Measurements from ENCODE around the gene HP1BP3. TPM values are rescaled to one million over a fixed set of nuclear protein-coding genes. Genes with fewer than 3 reads are reported as not detected.
A peak's percentile ranks its signal among the peaks of the same experiment; 100 is the strongest.
"Not testable (repeated sequence)": the region's sequence is repeated elsewhere in the genome, so short reads cannot be mapped to it uniquely, and the experiment has no call there.

HP1BP3 gene, protein sequence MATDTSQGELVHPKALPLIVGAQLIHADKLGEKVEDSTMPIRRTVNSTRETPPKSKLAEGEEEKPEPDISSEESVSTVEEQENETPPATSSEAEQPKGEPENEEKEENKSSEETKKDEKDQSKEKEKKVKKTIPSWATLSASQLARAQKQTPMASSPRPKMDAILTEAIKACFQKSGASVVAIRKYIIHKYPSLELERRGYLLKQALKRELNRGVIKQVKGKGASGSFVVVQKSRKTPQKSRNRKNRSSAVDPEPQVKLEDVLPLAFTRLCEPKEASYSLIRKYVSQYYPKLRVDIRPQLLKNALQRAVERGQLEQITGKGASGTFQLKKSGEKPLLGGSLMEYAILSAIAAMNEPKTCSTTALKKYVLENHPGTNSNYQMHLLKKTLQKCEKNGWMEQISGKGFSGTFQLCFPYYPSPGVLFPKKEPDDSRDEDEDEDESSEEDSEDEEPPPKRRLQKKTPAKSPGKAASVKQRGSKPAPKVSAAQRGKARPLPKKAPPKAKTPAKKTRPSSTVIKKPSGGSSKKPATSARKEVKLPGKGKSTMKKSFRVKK
- 128 and 151 TPM in 2 replicates for total RNA-seq (2014; rRNA removed; shearing (Covaris generic))
- 128 and 155 TPM in 2 replicates for polyA plus RNA-seq (2015; cell fraction: cytosol; rRNA removed)
- 464 and 580 TPM in 2 replicates for polyA plus RNA-seq (2015; cell fraction: nucleus; rRNA removed)

GRCh38 chr1:20787029-20787839, at the start of gene HP1BP3:
Gene HP1BP3 (minus strand): TSS chr1:20787307. CDS start chr1:20780440, 6,867 bp downstream.
- DNase-seq (ENCODE audit: low read depth), result peak; percentile 70

DNA sequence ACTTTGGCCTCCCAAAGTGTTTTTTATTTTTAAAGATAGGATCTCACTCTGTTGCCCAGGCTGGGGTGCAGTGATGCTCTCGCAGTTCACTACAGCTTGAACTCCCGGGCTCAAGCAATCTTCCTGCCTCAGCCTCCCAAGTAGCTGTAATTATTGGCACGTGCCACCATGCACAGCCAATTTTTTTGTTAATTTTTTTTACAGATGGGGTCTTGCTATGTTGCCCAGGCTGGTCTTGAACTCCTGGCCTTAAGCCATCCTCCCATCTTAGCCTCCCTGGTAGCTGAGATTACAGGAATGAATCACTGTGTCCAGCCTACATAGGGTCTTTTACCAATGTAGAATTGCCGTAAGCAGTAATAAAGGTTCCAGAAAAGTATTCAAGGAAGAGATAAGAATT, 49.1 kb upstream of the HP1BP3 start:
- no peak for DNase-seq (ENCODE audit: low read depth)

DNA sequence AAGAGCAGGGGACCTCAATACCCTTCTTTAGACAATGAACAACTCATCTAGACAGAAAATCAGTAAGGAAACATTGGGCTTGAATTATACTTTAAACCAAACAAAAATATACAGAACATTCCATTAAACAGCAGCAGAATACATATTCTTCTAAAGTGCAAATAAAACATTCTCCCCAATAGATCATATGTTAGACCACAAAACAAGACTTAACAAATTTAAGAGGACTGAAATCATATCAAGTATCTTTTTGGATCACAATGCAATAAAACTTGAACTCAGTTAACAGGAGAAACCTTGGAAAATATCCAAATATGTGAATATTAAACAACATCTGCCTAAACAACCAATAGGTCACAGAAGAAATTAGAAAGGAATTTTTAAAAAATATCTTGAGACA, 47.7 kb upstream of the HP1BP3 start:
- no peak for DNase-seq (ENCODE audit: low read depth)

DNA sequence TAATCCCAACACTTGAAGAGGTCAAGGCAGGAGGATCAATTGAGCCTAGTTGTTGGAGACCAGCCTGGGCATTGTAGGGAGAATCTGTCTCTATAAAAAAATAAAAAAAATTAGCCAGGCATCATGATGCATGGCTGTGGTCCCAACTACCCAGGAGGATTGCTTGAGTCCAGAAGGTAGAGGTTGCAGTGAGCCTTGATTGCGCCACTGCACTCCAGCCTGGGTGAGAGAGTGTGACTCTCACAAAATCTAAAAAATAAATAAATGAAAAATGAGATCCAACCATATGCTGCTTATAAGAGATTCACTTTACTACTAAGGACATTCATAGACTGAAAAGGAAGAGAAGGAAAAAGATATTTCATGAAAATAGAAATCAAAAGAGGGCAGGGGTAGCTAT, 47.1 kb upstream of the HP1BP3 start:
- no peak for DNase-seq (ENCODE audit: low read depth)

DNA sequence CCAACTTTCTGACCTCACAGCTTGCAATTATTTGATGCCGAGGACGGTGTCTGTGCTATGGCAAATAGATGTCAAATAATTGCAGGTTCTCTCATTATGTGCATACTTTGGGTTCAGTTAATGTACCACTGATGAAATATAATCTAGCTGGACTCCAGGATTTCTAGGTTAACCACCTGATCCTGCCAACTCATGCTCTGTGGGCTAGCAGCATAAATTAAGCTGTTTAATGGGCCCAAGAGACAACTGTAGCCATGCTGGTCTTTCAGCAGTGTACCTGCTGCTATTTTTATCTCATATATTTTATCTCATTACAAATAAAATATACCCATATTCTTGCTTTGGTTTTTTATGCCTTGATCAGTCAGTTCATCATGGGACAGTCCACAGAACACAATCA, 43.3 kb upstream of the HP1BP3 start:
- no peak for DNase-seq (ENCODE audit: low read depth)

GRCh38 chr1:20829946-20830345, 42.8 kb upstream of the HP1BP3 start:
- no peak for DNase-seq (ENCODE audit: low read depth)

DNA sequence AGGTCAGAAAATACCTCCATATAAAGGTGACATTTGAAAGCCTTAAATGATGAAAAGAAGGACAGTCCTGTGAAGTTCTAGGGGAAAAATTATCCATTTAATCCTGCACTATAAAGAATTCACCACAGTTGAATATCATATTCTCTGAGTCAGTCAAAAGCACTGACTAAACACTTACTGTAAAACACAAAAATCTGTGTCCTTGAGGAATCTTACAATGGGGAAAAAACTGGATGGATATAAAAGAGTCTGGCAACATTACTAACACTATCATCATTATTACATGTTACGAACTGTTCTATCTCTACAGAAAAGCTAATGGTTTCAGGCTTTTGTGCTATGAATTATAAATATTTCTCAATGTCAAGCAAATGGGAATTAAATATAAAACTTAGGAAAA, 42.4 kb upstream of the HP1BP3 start:
- DNase-seq (ENCODE audit: low read depth), result no peak

DNA sequence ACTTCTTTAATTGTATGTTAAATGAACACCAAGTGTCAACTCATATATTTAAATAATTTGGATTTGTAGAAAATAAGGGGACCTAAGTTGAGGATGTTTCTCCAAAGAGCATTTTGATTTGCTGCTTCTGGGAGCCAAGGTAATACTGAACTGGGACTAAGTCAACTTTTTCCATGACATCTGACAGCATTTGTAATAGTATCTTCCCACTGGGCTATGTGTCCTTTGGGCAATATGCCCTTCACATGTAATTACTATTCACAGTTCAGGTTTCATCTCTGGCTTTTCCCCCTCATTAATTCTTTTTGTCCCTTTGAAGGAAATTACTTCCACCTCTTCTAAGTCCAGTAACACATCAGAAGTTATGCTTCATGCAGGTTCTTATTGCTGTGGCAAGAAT, 36.7 kb upstream of the HP1BP3 start:
- DNase-seq (ENCODE audit: low read depth), result no peak

GRCh38 chr1:20821466-20821865, 34.4 kb upstream of the HP1BP3 start:
- DNase-seq (ENCODE audit: low read depth), result no peak

DNA sequence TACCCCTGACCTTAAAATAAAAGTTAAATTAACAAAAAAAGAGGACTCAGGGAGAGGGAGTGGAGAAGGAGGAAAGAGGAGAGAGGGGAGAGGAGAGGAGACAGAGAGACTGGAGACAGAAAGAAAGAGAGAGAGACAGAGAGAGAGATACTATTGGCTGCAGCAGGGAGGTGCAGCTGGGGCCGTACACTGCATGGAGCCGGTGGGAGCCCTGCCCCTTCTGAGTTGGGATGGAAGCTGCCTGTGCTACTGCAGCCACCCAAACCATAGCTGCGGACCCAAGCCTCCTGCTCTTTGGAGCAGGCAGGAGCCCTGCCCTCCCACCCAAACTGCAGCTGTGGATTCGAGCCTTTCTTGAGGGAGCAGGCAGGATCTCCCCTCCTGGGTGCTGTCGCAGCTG, 32.7 kb upstream of the HP1BP3 start:
- DNase-seq (ENCODE audit: low read depth), result no peak

DNA sequence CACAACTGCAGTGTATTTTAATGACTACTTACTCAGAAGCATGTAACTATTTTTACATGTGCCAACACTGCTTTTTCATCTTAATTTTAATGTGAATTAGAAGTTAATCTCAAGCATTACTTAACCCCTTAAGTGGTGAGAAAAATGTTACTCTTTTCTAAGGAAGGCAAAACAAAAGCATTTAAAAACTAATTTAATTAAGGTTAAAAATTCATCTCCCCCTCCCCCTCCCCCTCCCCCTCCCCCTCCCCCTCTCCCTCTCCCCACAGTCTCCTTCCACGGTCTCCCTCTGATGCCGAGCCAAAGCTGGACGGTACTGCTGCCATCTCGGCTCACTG, 27.4 kb upstream of the HP1BP3 start:
- no peak for DNase-seq (ENCODE audit: low read depth)

DNA sequence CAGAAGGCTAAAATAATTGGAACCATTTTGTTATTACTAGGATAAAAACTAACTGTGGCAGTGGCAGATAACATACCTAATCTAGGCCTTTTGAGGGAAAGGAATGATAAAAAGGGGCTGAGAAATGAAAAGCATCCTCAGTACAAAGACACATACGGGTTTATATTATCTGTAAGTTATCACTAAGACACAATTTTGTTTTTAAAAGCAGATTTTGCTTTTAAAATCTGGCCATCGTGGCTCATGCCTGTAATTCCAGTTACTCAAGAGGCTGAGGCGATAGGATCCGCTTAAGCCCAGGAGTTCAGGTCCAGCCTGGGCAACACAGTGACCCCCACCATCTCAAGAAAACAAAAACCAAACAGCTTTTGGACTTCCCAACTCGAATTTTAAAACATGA, 24.8 kb upstream of the HP1BP3 start:
- no peak for DNase-seq (ENCODE audit: low read depth)

DNA sequence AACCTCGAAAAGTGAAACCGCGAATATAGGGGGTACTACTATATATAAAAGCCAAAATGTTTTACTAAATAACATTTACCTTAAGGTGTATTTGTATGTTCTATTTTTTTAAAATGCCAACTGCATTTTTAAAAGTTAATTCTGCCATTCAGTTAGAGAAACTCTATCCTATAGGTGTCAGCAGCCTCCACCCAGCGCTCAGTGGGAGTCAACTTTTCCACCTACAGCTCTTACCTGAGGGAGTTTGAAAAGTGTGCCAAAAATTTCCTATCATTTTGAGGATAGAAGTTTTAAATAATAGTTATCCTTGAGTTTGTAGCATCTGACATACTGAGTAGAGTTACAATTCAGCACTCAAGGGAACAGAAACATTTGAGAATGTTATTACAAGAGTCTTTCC, 6.1 kb upstream of the HP1BP3 start:
- DNase-seq (ENCODE audit: low read depth), result no peak

DNA sequence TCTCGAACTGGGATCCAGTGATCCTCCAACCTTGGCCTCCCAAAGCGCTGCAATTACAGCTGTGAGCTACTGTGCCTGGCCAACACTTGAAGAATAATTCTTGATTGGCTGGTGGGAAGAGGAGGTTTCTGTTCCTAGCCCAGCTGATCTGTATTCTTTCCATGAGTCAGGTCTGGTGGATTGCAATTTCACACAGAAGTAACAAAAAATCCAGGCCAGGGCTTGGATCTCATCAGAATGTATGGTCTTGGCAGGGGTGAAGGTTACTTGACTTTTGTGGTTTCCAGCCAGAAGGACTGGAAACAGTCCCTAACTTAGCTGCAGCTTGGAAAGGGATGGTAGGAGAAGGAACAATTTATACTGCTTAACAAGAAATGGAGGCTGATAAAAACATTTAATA, 5.1 kb upstream of the HP1BP3 start:
- DNase-seq (ENCODE audit: low read depth), result peak; percentile 19

DNA sequence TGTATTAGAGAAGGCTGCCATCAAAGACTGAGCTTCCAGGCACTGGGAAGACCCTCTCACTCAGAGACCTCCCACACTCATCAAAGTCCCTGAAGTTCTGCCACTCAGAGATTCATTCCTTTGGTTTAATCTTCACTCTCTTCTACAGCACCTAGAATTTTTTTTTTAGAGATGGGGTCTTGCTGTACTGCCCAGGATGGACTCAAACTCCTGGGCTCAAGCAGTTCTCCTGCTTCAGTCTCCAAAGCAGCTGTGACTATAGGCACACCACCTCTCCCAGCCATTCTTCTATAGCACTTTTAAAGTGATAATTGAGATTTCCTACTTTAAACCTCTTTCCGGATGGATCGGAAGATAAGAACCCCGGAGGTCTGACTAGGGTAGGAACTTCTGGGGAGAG, 3.7 kb upstream of the HP1BP3 start:
- DNase-seq (ENCODE audit: low read depth), result no peak

- DNase-seq (ENCODE audit: low read depth), result not testable (repeated sequence)
Observed at GRCh38 chr1:20789598-20789997, 2.5 kb upstream of the HP1BP3 start.

DNA sequence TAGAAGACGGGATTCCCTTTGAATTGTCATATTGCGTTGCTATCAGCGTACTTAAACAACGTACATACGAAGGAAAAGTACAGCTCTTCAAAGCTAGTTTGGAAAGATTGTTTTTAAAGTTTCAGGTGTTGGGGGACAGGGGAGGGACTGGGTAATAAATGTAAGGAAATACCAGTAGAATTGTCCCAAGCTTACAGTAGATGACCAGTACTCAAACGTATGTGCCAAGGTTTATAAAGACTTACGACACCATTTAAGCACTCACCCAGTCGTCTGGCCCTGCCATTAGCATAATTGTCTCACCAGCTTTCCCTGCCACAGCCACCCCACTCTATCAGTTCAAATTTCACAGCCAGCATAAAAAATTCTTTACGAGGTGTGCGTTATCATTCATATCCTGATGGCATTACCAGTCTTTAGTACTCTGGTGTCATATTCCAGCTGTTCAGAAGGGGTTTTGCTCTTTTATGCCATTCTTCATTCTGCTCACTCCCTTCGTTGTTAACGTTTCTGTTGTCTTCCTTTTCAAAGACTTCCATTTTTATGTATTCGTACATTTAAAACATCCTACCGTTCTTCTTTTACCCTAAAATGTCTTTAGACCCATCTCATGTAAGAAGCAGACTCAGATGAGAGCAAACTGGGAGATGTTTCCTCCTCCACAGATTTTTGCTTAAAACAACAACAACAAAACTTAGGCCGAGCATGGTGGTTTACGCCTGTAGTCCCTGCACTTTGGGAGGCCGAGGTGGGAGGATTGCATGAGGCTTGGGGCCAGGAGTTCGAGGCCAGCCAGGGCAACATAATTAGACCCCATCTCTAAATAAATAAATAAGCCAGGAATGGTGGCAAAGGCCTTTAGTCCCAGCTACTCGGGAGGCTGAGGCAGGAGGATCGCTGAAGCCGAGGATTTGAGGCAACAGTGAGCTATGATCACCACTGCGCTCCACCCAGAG, 1.0 kb upstream of the HP1BP3 start:
- peak; percentile 49 for DNase-seq (ENCODE audit: low read depth)

DNA sequence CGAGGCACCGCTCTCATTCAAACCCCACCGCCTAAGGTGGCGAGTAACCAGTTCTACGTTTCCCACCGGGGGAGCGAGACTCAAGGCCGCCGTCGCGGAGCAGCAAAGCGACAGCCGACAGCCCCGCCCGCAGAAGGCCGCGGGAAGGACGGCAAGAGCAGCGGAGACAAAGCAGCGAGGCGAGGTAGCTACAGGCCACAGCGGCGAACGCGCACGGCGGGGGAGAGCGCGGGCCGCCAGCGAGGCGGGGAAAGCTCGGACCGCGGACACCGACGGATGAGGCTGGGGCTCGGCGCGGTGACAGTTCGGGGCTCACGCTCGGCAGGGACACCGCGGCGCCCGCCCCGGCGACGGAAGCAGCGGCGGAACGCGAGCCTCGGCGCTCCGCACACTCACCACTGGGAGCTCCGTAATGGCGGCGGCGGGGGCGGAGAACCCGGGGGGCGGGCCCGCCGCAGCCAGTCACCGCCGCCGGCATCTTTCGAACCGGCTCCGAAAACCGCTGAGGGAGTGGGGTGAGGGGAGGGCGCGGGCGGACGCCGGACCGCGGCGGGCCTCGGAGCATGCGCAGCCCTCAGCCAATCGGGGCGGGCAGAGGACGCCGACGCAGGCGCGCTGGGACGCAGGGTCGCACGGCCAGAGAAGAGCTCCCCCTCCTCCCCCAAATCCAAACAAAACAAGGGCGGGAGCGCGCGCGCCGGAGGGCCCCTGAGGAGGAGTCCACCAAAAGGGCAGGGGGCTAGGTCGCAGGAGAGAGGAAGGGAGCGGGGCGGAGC, 666 bp downstream of the HP1BP3 start:
- DNase-seq (ENCODE audit: low read depth), result peak; percentile 96

GRCh38 chr1:20785907-20786252, 1.2 kb downstream of the HP1BP3 start:
- no peak for DNase-seq (ENCODE audit: low read depth)

DNA sequence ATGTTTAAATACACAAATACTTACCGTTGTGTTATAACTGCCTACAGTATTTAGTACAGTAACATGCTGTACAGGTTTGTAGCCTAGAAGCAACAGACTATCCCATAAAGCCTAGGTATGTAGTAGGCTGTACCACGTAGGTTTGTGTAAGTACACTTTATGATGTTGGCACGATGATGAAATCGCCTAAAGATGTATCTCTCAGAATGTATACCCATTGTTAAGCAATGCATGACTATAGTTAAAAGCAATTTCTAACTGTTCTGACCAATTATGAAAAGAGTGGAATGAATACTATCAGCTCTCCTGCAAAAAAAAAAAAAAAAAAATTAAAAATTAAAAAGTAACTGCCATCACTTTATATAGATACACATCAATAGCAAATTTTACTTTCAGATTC, 11.4 kb downstream of the HP1BP3 start:
- no peak for DNase-seq (ENCODE audit: low read depth)
